Astrocyte (in vitro differentiated cells and primary cell): ENCODE measurements around the gene NDUFC1.

Experiments
- CTCF ChIP-seq: IDR thresholded peaks from 2 replicates; pipeline ENCODE4 v1.5.1; 2011; ENCODE audit warnings: low read depth, mild to moderate bottlenecking, inconsistent platforms, low read length, moderate library complexity; ENCODE audit not compliant: insufficient read depth
- EZH2 ChIP-seq: IDR thresholded peaks from 2 replicates; pipeline ENCODE4 v1.6.1; 2012; ENCODE audit warnings: mild to moderate bottlenecking, low read length, inconsistent platforms; ENCODE audit not compliant: insufficient read depth

DNA sequence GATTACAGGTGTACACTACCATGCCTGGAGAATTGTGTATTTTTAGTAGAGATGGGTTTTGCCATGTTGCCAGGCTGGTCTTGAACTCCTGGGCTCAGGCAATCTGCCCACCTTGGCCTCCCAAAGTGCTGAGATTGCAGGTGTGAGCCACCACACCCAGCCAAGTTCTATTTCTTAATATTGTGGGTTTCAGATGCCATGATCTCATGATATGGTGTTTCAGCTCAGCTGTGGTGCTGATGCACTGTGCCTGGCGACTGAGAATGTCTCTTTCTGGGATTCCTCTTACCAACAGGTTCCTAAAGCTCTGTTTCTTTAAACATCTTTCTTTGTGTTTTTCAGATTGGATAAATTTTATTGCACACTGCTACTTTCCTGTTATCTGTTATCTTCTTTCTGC, 17.3 kb upstream of the NDUFC1 start:
- no peak for TF ChIP-seq CTCF
- TF ChIP-seq EZH2 = no peak
